Adrenal gland (tissue), 5 donors: ENCODE results near the gene EBF3.

Experiments
- POLR2A ChIP-seq, 2 donors: fragments of 450-650 bp; IDR thresholded peaks; one replicate each; pipeline ENCODE4 v1.6.1; 2017; ENCODE audit warnings: antibody characterized with exemption in 2 of 2, mild to moderate bottlenecking in 2 of 2, moderate library complexity in 1 of 2
- TF ChIP-seq, protein P1 (sequence below), 6 experiments: fragments of 450-650 bp in 4 of 6; fragments of 200-600 bp in 2 of 6; sonication (generic) in 1 of 6; IDR thresholded peaks; 1 replicate in 5 of 6; 2 replicates in 1 of 6; pipeline versions ENCODE4 v1.5.1 to v1.8.0; 2016 to 2021; ENCODE audit warnings: antibody characterized with exemption in 6 of 6, mild to moderate bottlenecking in 2 of 6, moderate library complexity in 1 of 6
- donor health status: DM: no; HTN: no; CAD: no.

DNA sequence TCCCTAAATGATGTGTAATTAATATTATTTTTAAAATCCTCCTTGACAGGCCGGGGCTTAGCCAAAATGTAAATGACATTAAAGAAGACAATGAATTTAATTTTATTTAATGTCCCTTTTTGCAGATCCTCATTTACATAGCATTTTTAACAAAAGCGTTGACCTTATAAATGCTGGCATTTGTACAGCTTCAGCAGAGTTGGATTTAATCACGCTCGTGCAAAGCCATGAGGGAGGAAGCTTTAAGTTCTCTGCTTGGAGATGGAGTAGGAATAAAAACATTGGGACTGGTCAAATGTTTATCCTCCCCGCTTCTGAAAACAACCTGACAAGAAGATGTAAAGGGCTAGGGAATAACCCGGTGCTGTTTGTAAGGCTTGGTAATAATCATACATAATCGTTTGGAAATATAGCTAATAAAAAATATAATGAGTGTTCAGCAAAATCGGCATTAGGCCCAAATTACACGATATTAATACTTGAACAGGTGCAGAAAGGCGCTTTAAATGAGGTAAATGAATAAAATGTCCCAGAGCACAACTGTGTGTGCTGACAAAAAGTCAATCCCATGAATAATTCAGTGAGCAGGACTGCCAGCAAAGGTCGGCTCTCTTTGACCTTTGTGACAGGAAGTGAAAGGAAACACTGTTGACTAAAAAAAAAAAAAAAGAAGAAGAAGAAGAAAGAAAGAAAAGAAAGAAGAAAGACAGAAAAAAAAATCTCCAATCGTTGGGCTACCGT, 11.5 kb downstream of the EBF3 start:
- TF ChIP-seq, protein P1, sequence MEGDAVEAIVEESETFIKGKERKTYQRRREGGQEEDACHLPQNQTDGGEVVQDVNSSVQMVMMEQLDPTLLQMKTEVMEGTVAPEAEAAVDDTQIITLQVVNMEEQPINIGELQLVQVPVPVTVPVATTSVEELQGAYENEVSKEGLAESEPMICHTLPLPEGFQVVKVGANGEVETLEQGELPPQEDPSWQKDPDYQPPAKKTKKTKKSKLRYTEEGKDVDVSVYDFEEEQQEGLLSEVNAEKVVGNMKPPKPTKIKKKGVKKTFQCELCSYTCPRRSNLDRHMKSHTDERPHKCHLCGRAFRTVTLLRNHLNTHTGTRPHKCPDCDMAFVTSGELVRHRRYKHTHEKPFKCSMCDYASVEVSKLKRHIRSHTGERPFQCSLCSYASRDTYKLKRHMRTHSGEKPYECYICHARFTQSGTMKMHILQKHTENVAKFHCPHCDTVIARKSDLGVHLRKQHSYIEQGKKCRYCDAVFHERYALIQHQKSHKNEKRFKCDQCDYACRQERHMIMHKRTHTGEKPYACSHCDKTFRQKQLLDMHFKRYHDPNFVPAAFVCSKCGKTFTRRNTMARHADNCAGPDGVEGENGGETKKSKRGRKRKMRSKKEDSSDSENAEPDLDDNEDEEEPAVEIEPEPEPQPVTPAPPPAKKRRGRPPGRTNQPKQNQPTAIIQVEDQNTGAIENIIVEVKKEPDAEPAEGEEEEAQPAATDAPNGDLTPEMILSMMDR (IDR thresholded peaks at IDR 0.05) = no peak
- TF ChIP-seq POLR2A (IDR thresholded peaks at IDR 0.05) = no peak
